Endodermal cell (in vitro differentiated cells): ENCODE data around the gene HTD2. TPM values are rescaled to one million over a fixed set of nuclear protein-coding genes. Genes with fewer than 3 reads are reported as not detected.
A peak's percentile ranks its signal among the peaks of the same experiment; 100 is the strongest.

Source experiments
- DNase-seq: peaks from one replicate; pipeline ENCODE4 v3.0.0-alpha.2; 2017
- H3K27ac ChIP-seq: 2 replicates; pipeline ENCODE4 v1.5.1; 2013; ENCODE audit warnings: mild to moderate bottlenecking, low read depth, low read length, moderate library complexity
- H3K27me3 ChIP-seq: 2 replicates; pipeline ENCODE4 v1.6.1; 2013; ENCODE audit warnings: mild to moderate bottlenecking, low read length, moderate library complexity; ENCODE audit not compliant: insufficient read depth, control insufficient read depth, poor library complexity, severe bottlenecking
- H3K36me3 ChIP-seq: 2 replicates; pipeline ENCODE4 v1.7.0; 2013; ENCODE audit warnings: mild to moderate bottlenecking, low read length, moderate library complexity; ENCODE audit not compliant: control insufficient read depth, insufficient read depth
- H3K4me1 ChIP-seq: one replicate; pipeline ENCODE4 v1.7.0; 2013; ENCODE audit warnings: low read length; ENCODE audit not compliant: control insufficient read depth, insufficient read depth
- H3K4me3 ChIP-seq: 2 replicates; pipeline ENCODE4 v1.5.1; 2013; ENCODE audit warnings: mild to moderate bottlenecking, low read length, moderate library complexity
- H3K9ac ChIP-seq: 2 replicates; pipeline ENCODE4 v1.6.1; 2013; ENCODE audit warnings: mild to moderate bottlenecking, low read length, moderate library complexity; ENCODE audit not compliant: poor library complexity, severe bottlenecking; ENCODE audit errors: extremely low read depth
- H3K9me3 ChIP-seq: 2 replicates; pipeline ENCODE4 v1.6.1; 2013; ENCODE audit warnings: mild to moderate bottlenecking, low read length, moderate library complexity; ENCODE audit not compliant: control insufficient read depth
- H3K27ac Mint-ChIP-seq: 2 replicates; pipeline ENCODE4 v1.8.0; 2020; ENCODE audit warnings: mixed read lengths
- H3K27me3 Mint-ChIP-seq: 2 replicates; pipeline ENCODE4 v1.8.0; 2021; ENCODE audit warnings: mild to moderate bottlenecking, mixed read lengths; ENCODE audit not compliant: insufficient read depth
- H3K36me3 Mint-ChIP-seq: 2 replicates; pipeline ENCODE4 v1.8.0; 2020; ENCODE audit warnings: low read depth, mixed read lengths
- H3K4me1 Mint-ChIP-seq: 2 replicates; pipeline ENCODE4 v1.8.0; 2020; ENCODE audit warnings: mixed read lengths
- H3K4me3 Mint-ChIP-seq: 2 replicates; pipeline ENCODE4 v1.8.0; 2020; ENCODE audit warnings: mild to moderate bottlenecking, moderate library complexity, mixed read lengths
- H3K9me3 Mint-ChIP-seq: 2 replicates; pipeline ENCODE4 v1.8.0; 2020; ENCODE audit warnings: mild to moderate bottlenecking, mixed read lengths
- CTCF ChIP-seq: fragments of 200-600 bp; sonication (generic); conservative IDR thresholded peaks from 2 replicates; pipeline ENCODE4 v1.5.0; 2021; ENCODE audit warnings: antibody characterized with exemption, mild to moderate bottlenecking
- WGBS, 2 experiments: methylation state at CpG; one replicate each; pipeline versions ENCODE4 v1.1.5 to v1.1.7; 2013; ENCODE audit warnings: missing lambda C conversion rate in 2 of 2, mixed read lengths in 1 of 2; ENCODE audit not compliant: insufficient coverage in 1 of 2, insufficient read length in 1 of 2; 5-methylcytosine and 5-hydroxymethylcytosine counted together
- total RNA-seq, 2 donors: library from RNA; stranded (reverse); fragmentation: NEBNext Ultra II Directional in 1 of 2; extraction: Animal tissue kit (Norgen Biotek cat#: 25700) in 1 of 2; gene quantifications; 2 replicates in 1 of 2; 3 replicates in 1 of 2; pipeline ENCODE4 v1.2.1, GENCODE V29; 2021

The HTD2 gene
- total RNA-seq, 2 donors from 2014 or later, result 10.5 to 13.7 TPM

- no peak overlapping the region for H3K27ac Mint-ChIP-seq
- no peak for DNase-seq
- no peaks in the 10 kb centered on the region for H3K36me3 Mint-ChIP-seq
- Histone ChIP-seq H3K4me1 (no peaks in the 10 kb centered on the region), H3K9me3 (no peaks in the 10 kb centered on the region), H3K9ac (no peak overlapping the region), H3K36me3 (no peaks in the 10 kb centered on the region), H3K27ac (no peak overlapping the region), H3K27me3 (peaks cover 24% of the 10 kb centered on the region), H3K4me3 (no peak overlapping the region)
- TF ChIP-seq CTCF, result no peak
- no peaks in the 10 kb centered on the region for H3K9me3 Mint-ChIP-seq
- H3K4me1 Mint-ChIP-seq, result peaks cover 16% of the 10 kb centered on the region
- peaks cover 32% of the 10 kb centered on the region for H3K27me3 Mint-ChIP-seq
- no peak overlapping the region for H3K4me3 Mint-ChIP-seq
- WGBS, 2 experiments, result 96 to 100% methylated on average over 2 to 4 of the region's 5 CpGs
Measured at GRCh38 chr3:58329922-58330413, 23.6 kb downstream of the HTD2 start.

- H3K4me3 ChIP-seq, result no peak overlapping the region
- peaks cover 24% of the 10 kb centered on the region for H3K27me3 ChIP-seq
- H3K9me3 ChIP-seq, result no peaks in the 10 kb centered on the region
- peaks cover 32% of the 10 kb centered on the region for H3K27me3 Mint-ChIP-seq
- 96 to 100% methylated on average over 1 to 4 of the region's 4 CpGs for WGBS, 2 experiments
- H3K36me3 ChIP-seq, result no peaks in the 10 kb centered on the region
- no peak overlapping the region for H3K9ac ChIP-seq
- no peak overlapping the region for H3K27ac Mint-ChIP-seq
- no peak overlapping the region for H3K27ac ChIP-seq
- H3K4me1 Mint-ChIP-seq, result peaks cover 23% of the 10 kb centered on the region
- no peak for DNase-seq
- TF ChIP-seq CTCF, result no peak
- no peaks in the 10 kb centered on the region for H3K4me1 ChIP-seq
- peak overlapping the region; percentile 82 for H3K4me3 Mint-ChIP-seq
- H3K36me3 Mint-ChIP-seq, result no peaks in the 10 kb centered on the region
- no peaks in the 10 kb centered on the region for H3K9me3 Mint-ChIP-seq
Measured at GRCh38 chr3:58331593-58332152, 25.4 kb downstream of the HTD2 start.

DNA sequence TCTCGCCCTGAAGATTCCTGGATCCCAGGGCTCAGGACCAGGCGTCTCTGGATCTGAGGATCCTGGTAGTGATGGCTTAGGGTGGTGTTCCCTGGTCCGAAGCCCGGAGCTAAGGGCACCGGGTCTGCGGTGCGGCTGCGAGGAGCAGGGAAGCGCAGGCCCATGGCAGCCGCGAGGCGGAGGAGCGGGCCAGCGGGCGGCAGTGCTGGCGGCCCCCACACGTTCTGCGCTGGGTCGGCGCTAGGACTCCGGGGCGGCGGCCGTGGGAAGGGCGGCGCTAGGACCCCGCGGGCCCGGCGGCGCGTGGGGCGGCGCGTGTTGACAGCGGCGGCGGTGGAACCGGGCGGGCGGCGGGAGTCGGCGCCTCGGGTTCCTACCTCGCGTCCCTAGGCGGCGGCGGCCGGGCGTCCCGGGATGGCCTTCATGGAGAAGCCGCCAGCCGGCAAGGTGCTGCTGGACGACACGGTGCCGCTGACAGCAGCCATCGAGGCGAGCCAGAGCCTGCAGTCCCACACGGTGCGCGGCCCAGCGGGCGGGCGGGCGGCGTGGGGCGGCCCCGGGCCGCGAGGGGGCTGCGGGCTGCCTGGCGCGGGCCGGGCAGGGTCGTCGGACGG, 26.4 kb downstream of the HTD2 start, which contains the start of gene PXK:
TSS of gene PXK (plus strand) at position 318 of the 614 bp plus-strand sequence. CDS start at position 415, 97 bp downstream.
- no peaks in the 10 kb centered on the region for H3K36me3 ChIP-seq
- WGBS, 2 experiments, result 0 to 3% methylated on average over 15 to 79 of the region's 79 CpGs
- H3K4me3 ChIP-seq, result peak within 1 kb of the TSS; percentile 82
- H3K4me1 Mint-ChIP-seq, result peaks cover 23% of the 10 kb centered on the region
- H3K27ac Mint-ChIP-seq, result no peak within 1 kb of the TSS
- H3K4me3 Mint-ChIP-seq, result peak within 1 kb of the TSS; percentile 82
- no peaks in the 10 kb centered on the region for H3K9me3 Mint-ChIP-seq
- H3K36me3 Mint-ChIP-seq, result no peaks in the 10 kb centered on the region
- H3K27ac ChIP-seq, result no peak within 1 kb of the TSS
- peak; percentile 48 for TF ChIP-seq CTCF
- H3K27me3 ChIP-seq, result peaks cover 17% of the 10 kb centered on the region
- H3K27me3 Mint-ChIP-seq, result peaks cover 25% of the 10 kb centered on the region
- H3K9ac ChIP-seq, result no peak within 1 kb of the TSS
- no peaks in the 10 kb centered on the region for H3K9me3 ChIP-seq
- no peaks in the 10 kb centered on the region for H3K4me1 ChIP-seq
- peak; percentile 90 for DNase-seq
